SK-N-SH (cell line): ENCODE results near the gene IFT52.

ENCODE experiments used
- EP300 ChIP-seq, 2 experiments: IDR thresholded peaks; 2 replicates each; pipeline versions ENCODE4 v1.4.0 to v1.6.1; 2012; ENCODE audit warnings: borderline replicate concordance in 1 of 2, low read depth in 1 of 2, low read length in 1 of 2
- EZH2phosphoT487 ChIP-seq: fragments of 200-600 bp; sonication (generic); IDR thresholded peaks from 2 replicates; pipeline ENCODE4 v1.6.1; 2017; ENCODE audit warnings: low read depth, mixed run types, mild to moderate bottlenecking, antibody characterized with exemption, moderate library complexity, borderline replicate concordance
- JUND ChIP-seq: IDR thresholded peaks from 2 replicates; pipeline ENCODE4 v1.4.0; 2012
- MAX ChIP-seq: IDR thresholded peaks from 2 replicates; pipeline ENCODE4 v1.4.0; 2012; ENCODE audit warnings: low read depth
- NFIC ChIP-seq: IDR thresholded peaks from 2 replicates; pipeline ENCODE4 v1.4.0; 2012; ENCODE audit warnings: borderline replicate concordance
- POLR2AphosphoS5 ChIP-seq: IDR thresholded peaks from 2 replicates; pipeline ENCODE4 v1.6.1; 2012; ENCODE audit warnings: low read depth, low read length
- RAD21 ChIP-seq: IDR thresholded peaks from 2 replicates; pipeline ENCODE4 v1.6.1; 2012; ENCODE audit warnings: mild to moderate bottlenecking, low read length
- RCOR1 ChIP-seq: fragments of 150-350 bp; IDR thresholded peaks from 2 replicates; pipeline ENCODE4 v1.6.1; 2017; ENCODE audit warnings: antibody characterized with exemption, low read length
- REST ChIP-seq: IDR thresholded peaks from 2 replicates; pipeline ENCODE4 v1.6.1; 2012; ENCODE audit warnings: mild to moderate bottlenecking, low read depth, low read length, moderate library complexity
- SMC3 ChIP-seq: IDR thresholded peaks from 2 replicates; pipeline ENCODE4 v1.6.1; 2012; ENCODE audit warnings: low read depth, low read length, improper control_type of control experiment
- TAF1 ChIP-seq: IDR thresholded peaks from 2 replicates; pipeline ENCODE4 v1.6.1; 2012; ENCODE audit warnings: low read depth, mild to moderate bottlenecking, low read length, moderate library complexity, borderline replicate concordance
- TCF12 ChIP-seq: IDR thresholded peaks from 2 replicates; pipeline ENCODE4 v1.4.0; 2012
- TF ChIP-seq, protein P1 (sequence below): fragments of 200-600 bp; sonication (generic); IDR thresholded peaks from 2 replicates; pipeline ENCODE4 v1.6.1; 2017; ENCODE audit warnings: antibody characterized with exemption, mild to moderate bottlenecking, moderate library complexity
- TF ChIP-seq, protein P2 (sequence below): fragments of 150-350 bp; IDR thresholded peaks from 2 replicates; pipeline ENCODE4 v1.6.1; 2016; ENCODE audit warnings: mild to moderate bottlenecking, low read depth, low read length

- TF ChIP-seq MAX (no peak), EP300 (IDR thresholded peaks at IDR 0.05; ENCODE audit: borderline replicate concordance in 1 of 2, low read depth in 1 of 2, low read length in 1 of 2) (no peak), JUND (peak; percentile 51), POLR2AphosphoS5 (no peak), REST (no peak), RAD21 (no peak), SMC3 (no peak), TAF1 (no peak), NFIC (peak; percentile 60; the same call in 1 of the 2 replicates), TCF12 (peak; percentile 41; the same call in 1 of the 2 replicates), EZH2phosphoT487 (no peak), RCOR1 (no peak)
- TF ChIP-seq, protein P1, sequence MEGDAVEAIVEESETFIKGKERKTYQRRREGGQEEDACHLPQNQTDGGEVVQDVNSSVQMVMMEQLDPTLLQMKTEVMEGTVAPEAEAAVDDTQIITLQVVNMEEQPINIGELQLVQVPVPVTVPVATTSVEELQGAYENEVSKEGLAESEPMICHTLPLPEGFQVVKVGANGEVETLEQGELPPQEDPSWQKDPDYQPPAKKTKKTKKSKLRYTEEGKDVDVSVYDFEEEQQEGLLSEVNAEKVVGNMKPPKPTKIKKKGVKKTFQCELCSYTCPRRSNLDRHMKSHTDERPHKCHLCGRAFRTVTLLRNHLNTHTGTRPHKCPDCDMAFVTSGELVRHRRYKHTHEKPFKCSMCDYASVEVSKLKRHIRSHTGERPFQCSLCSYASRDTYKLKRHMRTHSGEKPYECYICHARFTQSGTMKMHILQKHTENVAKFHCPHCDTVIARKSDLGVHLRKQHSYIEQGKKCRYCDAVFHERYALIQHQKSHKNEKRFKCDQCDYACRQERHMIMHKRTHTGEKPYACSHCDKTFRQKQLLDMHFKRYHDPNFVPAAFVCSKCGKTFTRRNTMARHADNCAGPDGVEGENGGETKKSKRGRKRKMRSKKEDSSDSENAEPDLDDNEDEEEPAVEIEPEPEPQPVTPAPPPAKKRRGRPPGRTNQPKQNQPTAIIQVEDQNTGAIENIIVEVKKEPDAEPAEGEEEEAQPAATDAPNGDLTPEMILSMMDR: no peak
- TF ChIP-seq, protein P2, sequence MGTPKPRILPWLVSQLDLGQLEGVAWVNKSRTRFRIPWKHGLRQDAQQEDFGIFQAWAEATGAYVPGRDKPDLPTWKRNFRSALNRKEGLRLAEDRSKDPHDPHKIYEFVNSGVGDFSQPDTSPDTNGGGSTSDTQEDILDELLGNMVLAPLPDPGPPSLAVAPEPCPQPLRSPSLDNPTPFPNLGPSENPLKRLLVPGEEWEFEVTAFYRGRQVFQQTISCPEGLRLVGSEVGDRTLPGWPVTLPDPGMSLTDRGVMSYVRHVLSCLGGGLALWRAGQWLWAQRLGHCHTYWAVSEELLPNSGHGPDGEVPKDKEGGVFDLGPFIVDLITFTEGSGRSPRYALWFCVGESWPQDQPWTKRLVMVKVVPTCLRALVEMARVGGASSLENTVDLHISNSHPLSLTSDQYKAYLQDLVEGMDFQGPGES: no peak
These were observed 78.6 kb downstream of the IFT52 start for GRCh38 chr20:43669332-43669731.
